Liver (tissue), 9 donors: Measurements from ENCODE around the gene SEMA3G. TPM values are rescaled to one million over a fixed set of nuclear protein-coding genes. Genes with fewer than 3 reads are reported as not detected.

ENCODE experiments used
- DNase-seq: peaks from one replicate; pipeline ENCODE4 v3.0.0-alpha.2; 2017; ENCODE audit warnings: low spot score
- H3K27ac ChIP-seq, 2 donors: one replicate each; pipeline ENCODE4 v1.7.0; 2013; ENCODE audit warnings: inconsistent platforms in 2 of 2, low read length in 2 of 2, control low read depth in 1 of 2, low read depth in 1 of 2, mild to moderate bottlenecking in 1 of 2
- H3K27me3 ChIP-seq, 4 donors: one replicate each; pipeline versions ENCODE4 v1.6.1 to v1.7.0; 2013; ENCODE audit warnings: low read length in 3 of 4, inconsistent platforms in 1 of 4, mild to moderate bottlenecking in 1 of 4, moderate library complexity in 1 of 4; ENCODE audit not compliant: control insufficient read depth in 4 of 4, insufficient read depth in 4 of 4
- H3K36me3 ChIP-seq, 4 donors: one replicate each; pipeline versions ENCODE4 v1.6.1 to v1.7.0; 2013; ENCODE audit warnings: low read length in 3 of 4, mild to moderate bottlenecking in 3 of 4, low read depth in 1 of 4, moderate library complexity in 1 of 4; ENCODE audit not compliant: control insufficient read depth in 4 of 4, insufficient read depth in 3 of 4
- H3K4me1 ChIP-seq, 4 donors: one replicate each; pipeline versions ENCODE4 v1.6.1 to v1.7.0; 2013; ENCODE audit warnings: low read length in 3 of 4, mild to moderate bottlenecking in 3 of 4, moderate library complexity in 1 of 4; ENCODE audit not compliant: control insufficient read depth in 4 of 4, insufficient read depth in 4 of 4
- H3K4me3 ChIP-seq, 3 donors: one replicate each; pipeline versions ENCODE4 v1.6.1 to v1.7.0; 2013; ENCODE audit warnings: low read length in 3 of 3, control low read depth in 1 of 3, low read depth in 1 of 3, mild to moderate bottlenecking in 1 of 3
- H3K9ac ChIP-seq, 2 donors: one replicate each; pipeline ENCODE4 v1.7.0; 2013; ENCODE audit warnings: low read length in 2 of 2, mild to moderate bottlenecking in 2 of 2, moderate library complexity in 2 of 2, control low read depth in 1 of 2, low read depth in 1 of 2
- H3K9me3 ChIP-seq, 4 donors: one replicate each; pipeline versions ENCODE4 v1.6.1 to v1.7.0; 2013; ENCODE audit warnings: low read length in 3 of 4; ENCODE audit not compliant: control insufficient read depth in 4 of 4
- ATF3 ChIP-seq: IDR thresholded peaks from 2 replicates; pipeline ENCODE4 v1.6.1; 2016; ENCODE audit warnings: antibody characterized with exemption
- CTCF ChIP-seq: fragments of 150-350 bp; IDR thresholded peaks from 2 replicates; pipeline ENCODE4 v1.5.1; 2017; ENCODE audit warnings: improper control_type of control experiment, low read depth, low read length; ENCODE audit not compliant: missing input control
- EGR1 ChIP-seq, 2 donors: IDR thresholded peaks; 2 replicates each; pipeline ENCODE4 v1.6.1; 2016 to 2018; ENCODE audit warnings: antibody characterized with exemption in 2 of 2, low read depth in 2 of 2
- FOXA1 ChIP-seq: IDR thresholded peaks from 2 replicates; pipeline ENCODE4 v1.6.1; 2016; ENCODE audit warnings: antibody characterized with exemption
- FOXA2 ChIP-seq: IDR thresholded peaks from 2 replicates; pipeline ENCODE4 v1.6.1; 2016; ENCODE audit warnings: antibody characterized with exemption
- GABPA ChIP-seq, 2 donors: IDR thresholded peaks in 1 of 2; conservative IDR thresholded peaks in 1 of 2; 2 replicates each; pipeline ENCODE4 v1.6.1; 2016; ENCODE audit warnings: antibody characterized with exemption in 2 of 2, mild to moderate bottlenecking in 1 of 2, moderate library complexity in 1 of 2
- HNF4A ChIP-seq, 2 donors: conservative IDR thresholded peaks; 2 replicates each; pipeline ENCODE4 v1.6.1; 2016; ENCODE audit warnings: antibody characterized with exemption in 2 of 2, mild to moderate bottlenecking in 2 of 2
- HNF4G ChIP-seq: IDR thresholded peaks from 2 replicates; pipeline ENCODE4 v1.6.1; 2016; ENCODE audit warnings: antibody characterized with exemption
- JUND ChIP-seq, 2 donors: IDR thresholded peaks; 2 replicates each; pipeline ENCODE4 v1.6.1; 2016; ENCODE audit warnings: antibody characterized with exemption in 2 of 2
- MAX ChIP-seq: IDR thresholded peaks from 2 replicates; pipeline ENCODE4 v1.6.1; 2016; ENCODE audit warnings: antibody characterized with exemption
- NR2F2 ChIP-seq: IDR thresholded peaks from 2 replicates; pipeline ENCODE4 v1.6.1; 2016; ENCODE audit warnings: antibody characterized with exemption
- RAD21 ChIP-seq, 2 donors: IDR thresholded peaks; 2 replicates each; pipeline ENCODE4 v1.6.1; 2016; ENCODE audit warnings: antibody characterized with exemption in 2 of 2, mild to moderate bottlenecking in 2 of 2
- REST ChIP-seq: IDR thresholded peaks from 2 replicates; pipeline ENCODE4 v1.6.1; 2016; ENCODE audit warnings: antibody characterized with exemption, mild to moderate bottlenecking
- RXRA ChIP-seq, 2 donors: IDR thresholded peaks; 2 replicates each; pipeline ENCODE4 v1.6.1; 2017 to 2018; ENCODE audit warnings: antibody characterized with exemption in 2 of 2, mild to moderate bottlenecking in 1 of 2
- SP1 ChIP-seq: IDR thresholded peaks from 2 replicates; pipeline ENCODE4 v1.6.1; 2018; ENCODE audit warnings: antibody characterized with exemption, mild to moderate bottlenecking
- TAF1 ChIP-seq: conservative IDR thresholded peaks from 2 replicates; pipeline ENCODE4 v1.6.1; 2016; ENCODE audit warnings: antibody characterized with exemption, mild to moderate bottlenecking
- YY1 ChIP-seq: IDR thresholded peaks from 2 replicates; pipeline ENCODE4 v1.6.1; 2016; ENCODE audit warnings: antibody characterized with exemption, mild to moderate bottlenecking
- ZBTB33 ChIP-seq: IDR thresholded peaks from 2 replicates; pipeline ENCODE4 v1.6.1; 2016; ENCODE audit warnings: antibody characterized with exemption
- WGBS: extraction: QIAGEN DNeasy Blood & Tissue Kit; methylation state at CpG from one replicate; pipeline ENCODE4 v1.1.7; 2013; 5-methylcytosine and 5-hydroxymethylcytosine counted together
- polyA plus RNA-seq, 2 donors: library from polyadenylated mRNA; stranded (reverse) in 1 of 2; unstranded in 1 of 2; fragments of 200-250 nt in 1 of 2; fragments of >200 nt in 1 of 2; fragmentation: Nextera tagmentation in 1 of 2; extraction: Ambion mirVana in 1 of 2; gene quantifications; one replicate each; pipeline versions ENCODE4 v1.2.1 to v1.2.3, GENCODE V29; 2013 to 2015
- total RNA-seq, 2 donors: library from RNA; depleted of rRNA; stranded (reverse); fragments of >200 nt; gene quantifications; one replicate each; pipeline ENCODE4 v1.2.3, GENCODE V29; 2014
- donor health status: healthy.
- donor health status: healthy.
- donor health status: healthy.
- donor health status: healthy.
- donor health status: healthy.

SEMA3G gene
- total and polyA plus RNA-seq, 4 donors, result 0.47 to 1.2 (median 0.74) TPM

GRCh38 chr3:52422669-52423068 lies 22.2 kb downstream of the SEMA3G start:
- H3K9me3 ChIP-seq, result no peaks in the 10 kb centered on the region
- no peak overlapping the region for H3K4me3 ChIP-seq
- no peak for DNase-seq
- H3K27ac ChIP-seq, result no peak overlapping the region
- TF ChIP-seq NR2F2 (no peak), EGR1 (IDR thresholded peaks at IDR 0.05; ENCODE audit: low read depth in 2 of 2) (no peak), HNF4G (no peak), MAX (no peak), TAF1 (no peak), HNF4A (conservative IDR thresholded peaks at IDR 0.05) (no peak), JUND (IDR thresholded peaks at IDR 0.05) (no peak), FOXA2 (no peak), RAD21 (IDR thresholded peaks at IDR 0.05) (no peak), FOXA1 (no peak), SP1 (no peak), CTCF (no peak), REST (no peak)
- no peak overlapping the region for H3K9ac ChIP-seq
- no peaks in the 10 kb centered on the region for H3K27me3 ChIP-seq
- H3K4me1 ChIP-seq, result no peaks in the 10 kb centered on the region
- peaks cover 0 to 10% (median 3%) of the 10 kb centered on the region in 4 donors for H3K36me3 ChIP-seq
- 94% methylated on average over 3 of the region's 3 CpGs for WGBS

- over 99% methylated on average over 2 of the region's 2 CpGs for WGBS
- no peak overlapping the region for H3K9ac ChIP-seq
- DNase-seq, result no peak
- no peak overlapping the region for H3K27ac ChIP-seq
- no peaks in the 10 kb centered on the region for H3K27me3 ChIP-seq
- peaks cover 0 to 10% (median 3%) of the 10 kb centered on the region in 4 donors for H3K36me3 ChIP-seq
- no peaks in the 10 kb centered on the region for H3K9me3 ChIP-seq
- H3K4me1 ChIP-seq, result no peaks in the 10 kb centered on the region
- H3K4me3 ChIP-seq, result no peak overlapping the region
- no peak for TF ChIP-seq GABPA (IDR thresholded peaks at IDR 0.05 in 1 of 2, conservative IDR thresholded peaks at IDR 0.05 in 1 of 2)
- TF ChIP-seq JUND (IDR thresholded peaks at IDR 0.05), result no peak
- TF ChIP-seq FOXA1, result no peak
- TF ChIP-seq REST, result no peak
- TF ChIP-seq NR2F2, result no peak
- no peak for TF ChIP-seq RAD21 (IDR thresholded peaks at IDR 0.05)
- no peak for TF ChIP-seq YY1
- TF ChIP-seq ZBTB33, result no peak
- no peak for TF ChIP-seq HNF4G
- TF ChIP-seq EGR1 (IDR thresholded peaks at IDR 0.05; ENCODE audit: low read depth in 2 of 2), result no peak
- TF ChIP-seq ATF3, result no peak
- TF ChIP-seq TAF1, result no peak
- no peak for TF ChIP-seq RXRA (IDR thresholded peaks at IDR 0.05)
- TF ChIP-seq FOXA2, result no peak
- TF ChIP-seq MAX, result no peak
- TF ChIP-seq SP1, result no peak
- TF ChIP-seq HNF4A (conservative IDR thresholded peaks at IDR 0.05), result no peak
Measured at GRCh38 chr3:52420388-52420787, 24.5 kb downstream of the SEMA3G start.
